ENCODE results near the gene LGALS7B. TPM values are rescaled to one million over a fixed set of nuclear protein-coding genes. Genes with fewer than 3 reads are reported as not detected.
"Not testable (repeated sequence)": the region's sequence is repeated elsewhere in the genome, so short reads cannot be mapped to it uniquely, and the experiment has no call there.

The LGALS7B gene
- total RNA-seq, 2 experiments from 2014 or later: not detected

DNA sequence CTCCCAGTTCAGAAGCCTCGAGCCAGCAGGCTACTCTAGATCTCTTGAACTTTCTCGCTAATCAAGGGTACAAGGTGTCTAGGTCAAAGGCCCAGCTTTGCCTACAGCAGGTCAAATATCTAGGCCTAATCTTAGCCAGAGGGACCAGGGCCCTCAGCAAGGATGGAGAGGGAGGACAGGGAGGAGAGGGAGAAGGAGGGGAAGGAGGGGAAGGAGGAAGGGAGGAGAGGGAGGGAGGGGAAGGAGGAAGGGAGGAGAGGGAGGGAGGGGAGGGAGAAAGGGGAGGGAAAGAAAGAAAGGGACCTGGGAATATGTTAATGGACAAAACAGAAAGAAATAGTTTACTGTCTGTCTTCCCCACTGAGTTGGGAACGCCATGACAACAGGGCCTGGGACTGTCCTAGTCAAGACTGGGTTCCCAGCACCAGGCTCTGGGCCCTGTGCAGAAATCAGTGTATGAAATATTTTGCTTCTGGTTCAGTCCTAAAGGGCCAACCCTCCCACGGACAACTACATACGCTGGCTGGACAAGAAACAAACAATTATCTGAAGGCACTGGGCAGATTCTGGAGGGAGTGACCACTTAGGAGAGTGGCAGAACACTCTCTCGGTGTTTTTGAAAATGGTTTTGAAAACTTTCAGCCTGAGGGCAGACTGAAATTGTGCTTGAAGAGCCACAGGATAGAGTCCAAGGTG, 38.0 kb downstream of the LGALS7B start:
- Mint-ChIP-seq H3K27ac (no peak overlapping the region), H3K27me3 (no peaks in the 10 kb centered on the region), H3K4me1 (peaks cover 15% of the 10 kb centered on the region), H3K4me3 (no peak overlapping the region), H3K36me3 (peaks cover 45% of the 10 kb centered on the region), H3K9me3 (ENCODE audit: low read depth) (no peaks in the 10 kb centered on the region)
- ATAC-seq: no peak
- no peak for DNase-seq
- CTCF ChIA-PET: no interaction called here

DNA sequence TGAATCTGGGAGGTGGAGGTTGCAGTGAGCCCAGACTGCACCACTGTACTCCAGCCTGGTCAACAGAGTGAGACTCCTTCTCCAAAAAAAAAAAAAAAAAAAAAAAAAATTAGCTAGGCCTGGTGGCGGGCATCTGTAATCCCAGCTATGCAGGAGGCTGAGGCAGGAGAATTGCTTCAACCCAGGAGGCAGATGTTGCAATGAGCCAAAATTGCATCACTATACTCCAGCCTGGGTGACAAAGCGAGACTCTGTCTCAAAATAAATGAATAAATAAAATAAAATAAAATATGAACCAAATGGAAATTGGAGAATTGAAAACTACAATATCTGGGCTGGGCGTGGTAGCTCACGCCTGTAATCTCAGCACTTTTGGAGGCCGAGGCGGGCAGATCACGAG, 40.2 kb downstream of the LGALS7B start:
- ATAC-seq; H3K27me3 Mint-ChIP-seq; H3K4me3 Mint-ChIP-seq; CTCF ChIA-PET; DNase-seq; H3K27ac Mint-ChIP-seq; H3K9me3 Mint-ChIP-seq (ENCODE audit: low read depth): not testable (repeated sequence)
- peaks cover 22% of the 10 kb centered on the region for H3K4me1 Mint-ChIP-seq
- H3K36me3 Mint-ChIP-seq: peaks cover 30% of the 10 kb centered on the region

DNA sequence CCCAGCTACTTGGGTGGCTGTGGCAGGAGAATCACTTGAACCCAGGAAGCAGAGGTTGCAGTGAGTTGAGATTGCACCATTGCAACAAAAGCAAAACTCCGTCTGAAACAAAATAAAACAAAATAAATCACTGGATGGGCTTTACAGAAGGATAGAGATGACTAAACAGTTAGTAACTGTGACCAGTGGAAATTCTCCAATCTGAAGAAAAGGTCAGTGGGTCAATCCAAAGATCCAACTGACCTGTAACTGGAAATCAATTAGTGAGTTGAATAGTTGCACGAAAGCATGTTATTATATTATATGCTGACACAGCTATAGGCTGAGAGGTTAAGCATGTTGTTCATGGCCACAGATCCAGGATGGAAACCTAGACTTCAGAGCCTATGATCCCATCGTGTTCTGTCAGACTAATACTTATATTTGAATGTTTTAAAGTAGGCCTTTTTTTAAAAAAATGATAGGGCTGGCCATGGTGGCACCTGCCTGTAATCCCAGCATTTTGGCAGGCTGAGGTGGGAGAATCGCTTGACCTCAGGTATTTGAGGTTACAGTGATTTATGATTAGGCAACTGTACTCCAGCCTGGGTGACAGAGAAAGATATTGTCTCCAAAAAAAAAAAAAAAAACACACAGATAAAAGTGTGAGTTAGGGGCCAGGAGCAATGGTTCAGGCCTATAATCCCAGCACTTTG, 41.2 kb downstream of the LGALS7B start:
- ATAC-seq: no peak

DNA sequence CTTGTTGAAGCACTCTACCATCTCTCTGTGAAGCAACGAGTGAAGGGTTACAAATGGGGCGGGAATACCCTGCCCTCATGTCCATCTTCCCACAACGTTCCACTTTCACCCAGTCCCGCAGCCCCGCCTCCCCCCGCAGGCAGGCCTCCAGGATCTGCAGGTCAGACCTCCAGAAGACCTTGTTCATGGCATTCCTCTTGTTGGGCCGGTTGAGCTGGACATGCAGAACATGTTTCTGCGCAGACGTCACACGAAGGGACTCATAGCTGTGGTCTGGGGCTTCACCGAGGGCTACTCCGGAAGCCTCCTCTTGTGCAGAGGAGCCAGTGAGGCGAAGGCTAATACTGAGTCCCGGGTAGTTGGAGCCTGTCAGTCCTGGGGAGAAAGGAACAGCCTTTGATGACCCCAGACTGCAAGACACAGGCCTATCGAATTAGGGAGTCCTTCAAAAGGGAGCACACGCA, 42.2 kb downstream of the LGALS7B start:
- H3K4me3 Mint-ChIP-seq: peak overlapping the region; percentile 93
- peak; percentile 75 for DNase-seq
- peaks cover 22% of the 10 kb centered on the region for H3K4me1 Mint-ChIP-seq
- CTCF ChIA-PET: interaction anchor here (0.8 to 5.0 kb wide), 14 partner anchors 11 to 427 kb away, joined by 3 to 28 read pairs (median 4); partner anchors contain the start of genes ACTN4, MRPS12, RINL and SARS2
- H3K9me3 Mint-ChIP-seq (ENCODE audit: low read depth): no peaks in the 10 kb centered on the region
- H3K36me3 Mint-ChIP-seq: peaks cover 25% of the 10 kb centered on the region
- ATAC-seq: peak; percentile 41
- peak overlapping the region; percentile 95 for H3K27ac Mint-ChIP-seq
- H3K27me3 Mint-ChIP-seq: no peaks in the 10 kb centered on the region

More for the DNA sequence above, 41.2 kb downstream of the LGALS7B start:
- Mint-ChIP-seq H3K4me1 (peaks cover 22% of the 10 kb centered on the region), H3K4me3 (peak overlapping the region; percentile 93), H3K36me3 (peaks cover 24% of the 10 kb centered on the region), H3K27ac (peak overlapping the region; percentile 95), H3K27me3 (no peaks in the 10 kb centered on the region), H3K9me3 (ENCODE audit: low read depth) (no peaks in the 10 kb centered on the region)
- DNase-seq: no peak
- CTCF ChIA-PET: interaction anchor here (0.6 to 5.0 kb wide), 4 partner anchors 15 to 209 kb away, joined by 3 to 28 read pairs (median 8); partner anchors contain the start of genes MRPS12 and SARS2

DNA sequence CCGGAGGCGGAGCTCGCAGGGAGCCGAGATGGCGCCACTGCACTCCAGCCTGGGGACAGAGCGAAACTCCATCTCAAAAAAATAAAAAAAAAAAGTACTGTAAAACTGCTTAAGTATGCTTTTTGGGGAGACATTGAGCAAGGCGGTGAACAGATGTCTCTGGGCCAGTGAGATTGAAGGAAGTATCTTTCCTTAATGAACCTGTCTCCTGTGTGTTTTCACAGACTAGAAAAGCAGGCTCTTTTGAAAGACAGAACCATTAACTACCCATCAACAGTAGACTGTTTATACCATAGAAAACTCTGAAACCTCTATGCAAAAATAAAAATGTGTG, 44.1 kb downstream of the LGALS7B start:
- ATAC-seq (no peak), DNase-seq (no peak)
- Mint-ChIP-seq H3K27me3 (no peaks in the 10 kb centered on the region), H3K4me3 (no peak overlapping the region), H3K27ac (peak overlapping the region; percentile 19), H3K4me1 (peaks cover 22% of the 10 kb centered on the region), H3K9me3 (ENCODE audit: low read depth) (no peaks in the 10 kb centered on the region), H3K36me3 (peaks cover 34% of the 10 kb centered on the region)
- CTCF ChIA-PET: interaction anchor here (0.7 to 5.0 kb wide), 2 partner anchors 33 to 98 kb away, joined by 3 to 28 read pairs; partner anchors contain the start of genes MRPS12 and SARS2

DNA sequence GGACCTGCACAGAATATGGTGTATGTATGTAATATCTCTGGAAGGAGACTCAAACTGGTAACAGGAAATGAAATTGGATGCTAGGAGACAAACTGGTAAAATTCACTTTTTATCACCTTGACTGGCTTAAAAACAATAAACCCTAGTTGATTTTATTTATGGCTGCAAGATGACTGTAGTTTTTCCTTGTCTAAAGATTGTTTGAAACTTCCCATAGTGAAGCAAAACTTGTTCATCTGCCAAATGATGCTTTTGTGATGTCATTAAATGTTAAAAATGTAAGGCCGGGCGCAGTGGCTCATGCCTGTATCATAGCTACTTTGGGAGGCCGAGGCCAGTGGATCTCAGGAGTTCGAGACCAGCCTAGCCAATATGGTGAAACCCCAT, 45.1 kb downstream of the LGALS7B start:
- Mint-ChIP-seq H3K27ac (peak overlapping the region; percentile 2), H3K36me3 (peaks cover 40% of the 10 kb centered on the region), H3K4me3 (no peak overlapping the region), H3K27me3 (no peaks in the 10 kb centered on the region), H3K9me3 (ENCODE audit: low read depth) (no peaks in the 10 kb centered on the region), H3K4me1 (peaks cover 27% of the 10 kb centered on the region)
- DNase-seq (no peak), ATAC-seq (no peak)
- CTCF ChIA-PET: interaction anchor here (1.0 to 5.0 kb wide), 3 partner anchors 15 to 96 kb away, joined by 3 to 28 read pairs (median 4); partner anchors contain the start of genes MRPS12 and SARS2

DNA sequence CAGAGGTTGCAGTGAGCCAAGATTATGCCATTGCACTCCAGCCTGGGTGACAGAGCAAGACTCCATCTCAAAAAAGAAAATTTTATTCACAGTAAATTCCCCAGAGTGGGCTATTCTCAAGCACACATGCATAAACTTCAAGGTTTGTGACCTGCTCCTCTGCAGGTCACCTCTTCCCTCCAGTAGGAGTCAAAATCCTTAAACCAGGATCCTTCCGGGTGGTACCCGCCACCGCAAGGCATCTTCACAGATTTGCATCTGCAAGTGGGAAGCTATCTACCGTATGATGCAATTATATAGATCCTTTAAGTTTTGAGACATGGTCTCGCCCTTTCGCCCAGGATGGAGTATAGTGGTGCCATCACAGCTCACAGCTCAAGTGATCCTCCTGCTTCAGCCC, 45.6 kb downstream of the LGALS7B start:
- Mint-ChIP-seq H3K9me3 (ENCODE audit: low read depth) (no peaks in the 10 kb centered on the region), H3K36me3 (peaks cover 43% of the 10 kb centered on the region), H3K4me3 (no peak overlapping the region), H3K4me1 (peaks cover 32% of the 10 kb centered on the region), H3K27ac (peak overlapping the region; percentile 39), H3K27me3 (no peaks in the 10 kb centered on the region)
- CTCF ChIA-PET: interaction anchor here (1.3 to 5.0 kb wide), 2 partner anchors 14 to 96 kb away, joined by 4 to 28 read pairs; partner anchors contain the start of genes MRPS12 and SARS2
- no peak for DNase-seq
- no peak for ATAC-seq

DNA sequence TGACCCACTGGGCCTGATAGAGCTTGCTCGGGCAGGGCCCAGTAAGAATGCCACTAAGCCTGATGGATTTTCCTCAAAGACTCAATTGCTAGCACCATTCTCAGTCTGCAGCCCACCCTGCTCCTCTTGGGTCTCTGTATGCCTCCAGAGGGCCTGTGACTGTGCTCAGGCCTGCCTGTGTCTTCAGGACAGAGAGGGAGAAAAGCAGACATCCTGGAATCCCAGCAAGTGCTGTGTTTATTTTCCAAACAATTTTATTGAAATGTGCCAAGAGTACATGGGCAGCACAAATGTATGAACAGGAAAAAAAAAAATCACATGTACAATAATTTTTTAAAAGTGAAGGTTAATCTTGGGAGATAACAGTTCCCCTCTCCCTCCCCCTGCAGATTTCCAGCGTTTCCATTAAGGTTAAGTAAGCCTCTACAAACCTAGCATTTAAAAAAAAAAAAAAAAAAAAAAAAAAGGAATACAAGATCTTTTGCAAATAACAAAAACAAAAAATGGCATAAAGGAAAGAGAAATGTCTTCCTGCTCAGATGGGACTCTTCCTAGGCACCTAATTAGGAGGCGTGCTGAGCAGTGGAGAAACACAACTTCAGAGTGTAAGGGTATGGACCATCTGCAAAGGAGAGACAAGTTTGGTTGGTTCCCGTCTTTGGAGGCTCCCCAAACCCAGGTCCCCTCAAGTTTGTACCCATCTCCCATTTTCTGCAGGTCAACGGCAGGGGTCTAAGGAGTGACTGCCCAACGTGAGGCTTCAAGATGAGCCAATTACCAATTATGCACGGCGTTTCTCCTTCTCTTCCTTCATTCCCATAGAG, 47.4 kb downstream of the LGALS7B start:
- CTCF ChIA-PET: no interaction called here

DNA sequence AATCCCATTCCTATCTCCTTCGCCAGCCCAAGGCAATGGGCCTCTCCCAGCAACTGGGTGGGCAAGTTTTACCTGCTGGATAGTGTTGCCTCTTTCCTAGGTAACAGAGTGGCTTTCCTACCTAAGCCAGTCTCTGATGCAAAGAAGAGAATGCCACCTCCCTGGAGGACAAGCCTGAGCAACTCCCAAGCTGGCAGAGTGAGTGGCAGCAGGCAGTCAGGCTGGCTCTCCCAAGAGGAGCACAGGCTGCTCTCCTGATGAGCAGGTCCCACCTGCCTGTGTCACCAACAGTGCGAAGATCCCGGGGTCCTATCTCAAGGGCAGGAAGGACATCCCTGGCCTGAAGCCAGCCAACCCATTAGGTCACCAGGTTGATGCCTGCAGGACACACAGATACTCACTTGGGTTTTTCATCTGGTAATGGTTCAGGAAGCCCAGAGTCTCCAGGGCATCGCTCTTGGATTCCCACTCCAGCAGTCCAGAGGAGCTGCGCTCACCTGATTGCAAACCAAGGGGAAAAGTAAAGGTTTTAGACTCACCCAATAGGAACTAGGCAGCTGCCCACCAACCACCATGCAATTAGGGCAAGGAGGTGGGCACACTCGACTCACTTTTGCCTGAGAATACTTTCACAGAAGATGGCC, 48.1 kb downstream of the LGALS7B start:
- Mint-ChIP-seq H3K36me3 (peaks cover 58% of the 10 kb centered on the region), H3K4me1 (peaks cover 38% of the 10 kb centered on the region), H3K4me3 (no peak overlapping the region), H3K27me3 (no peaks in the 10 kb centered on the region), H3K9me3 (ENCODE audit: low read depth) (no peaks in the 10 kb centered on the region), H3K27ac (peak overlapping the region; percentile 46)
- ATAC-seq: no peak
- CTCF ChIA-PET: no interaction called here
- DNase-seq: no peak

More for the DNA sequence above, 47.4 kb downstream of the LGALS7B start:
- H3K27me3 Mint-ChIP-seq: no peaks in the 10 kb centered on the region
- H3K36me3 Mint-ChIP-seq: peaks cover 51% of the 10 kb centered on the region
- H3K4me3 Mint-ChIP-seq: no peak overlapping the region
- H3K27ac Mint-ChIP-seq: no peak overlapping the region
- peaks cover 35% of the 10 kb centered on the region for H3K4me1 Mint-ChIP-seq
- no peak for DNase-seq
- ATAC-seq: no peak
- no peaks in the 10 kb centered on the region for H3K9me3 Mint-ChIP-seq (ENCODE audit: low read depth)

DNA sequence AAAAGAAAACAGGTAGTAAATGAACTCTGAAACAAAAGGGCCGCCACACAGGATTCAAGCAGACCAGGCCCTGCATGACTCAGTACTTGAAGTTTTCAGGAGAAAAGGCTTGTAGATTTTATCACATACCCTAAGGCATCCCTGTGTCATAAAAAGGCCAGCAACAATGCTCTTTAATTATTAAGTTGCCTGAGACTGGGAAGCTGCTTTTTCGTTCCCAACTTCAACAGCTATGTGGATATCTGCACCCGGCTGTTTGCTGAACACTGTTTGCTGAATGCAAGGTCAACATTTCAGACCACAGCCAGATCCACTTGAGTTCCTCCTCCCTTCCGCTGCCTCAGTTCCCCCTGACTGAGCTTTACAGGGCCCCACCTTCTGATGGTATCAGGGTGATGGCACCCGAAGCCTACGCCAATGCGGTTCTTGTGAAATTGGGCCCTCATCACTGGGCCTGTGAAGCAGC, 48.7 kb downstream of the LGALS7B start:
- ATAC-seq (no peak), DNase-seq (no peak)
- H3K27me3 Mint-ChIP-seq: no peaks in the 10 kb centered on the region
- peaks cover 64% of the 10 kb centered on the region for H3K36me3 Mint-ChIP-seq
- H3K9me3 Mint-ChIP-seq (ENCODE audit: low read depth): no peaks in the 10 kb centered on the region
- no peak overlapping the region for H3K4me3 Mint-ChIP-seq
- CTCF ChIA-PET: interaction anchor here (1.1 kb wide), 1 partner anchor 140 kb away, joined by 3 read pairs; no protein-coding TSS in a partner anchor
- peak overlapping the region; percentile 46 for H3K27ac Mint-ChIP-seq
- peaks cover 42% of the 10 kb centered on the region for H3K4me1 Mint-ChIP-seq

DNA sequence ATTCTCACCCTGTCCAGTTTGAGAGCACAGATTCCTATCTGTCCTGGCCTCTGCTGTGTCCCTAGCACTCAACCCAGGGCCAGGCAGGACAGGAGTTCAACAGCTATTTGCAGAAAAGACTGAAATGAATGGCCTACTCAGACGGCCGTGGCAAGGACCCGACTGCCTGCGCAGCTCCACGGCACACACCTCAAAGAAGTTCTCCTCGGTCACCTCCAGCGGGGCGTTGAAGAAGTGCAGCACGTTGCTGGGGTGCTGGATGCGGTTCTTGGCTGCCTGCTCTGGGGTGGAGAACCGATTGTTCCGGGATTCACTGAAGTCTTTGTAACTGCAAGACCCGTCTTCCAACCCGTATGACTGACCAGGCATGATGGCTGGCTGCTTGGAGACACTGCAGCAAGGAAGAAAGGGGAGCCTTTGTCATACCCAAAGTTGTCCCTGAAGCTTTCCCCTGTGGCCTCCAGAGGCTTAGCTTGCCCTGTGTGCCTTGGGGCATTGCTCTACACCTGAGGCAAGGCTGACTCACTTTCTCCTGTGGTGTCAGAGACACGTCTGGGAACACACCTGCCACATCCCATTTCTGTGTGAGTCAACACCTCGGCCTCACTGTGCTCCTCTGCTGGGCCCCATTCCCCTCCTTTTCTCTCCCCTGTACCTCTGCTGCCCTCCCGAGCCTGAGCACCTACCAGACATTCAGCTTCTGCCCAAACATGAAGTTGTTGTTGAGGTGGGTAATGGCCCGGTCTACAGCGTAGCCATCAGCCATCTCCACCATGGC, 49.4 kb downstream of the LGALS7B start:
- CTCF ChIA-PET: interaction anchor here (0.6 to 1.1 kb wide), 4 partner anchors 31 to 207 kb away, joined by 3 read pairs; partner anchors contain the start of gene RINL
- DNase-seq (no peak), ATAC-seq (no peak)
- Mint-ChIP-seq H3K27me3 (no peaks in the 10 kb centered on the region), H3K4me3 (no peak overlapping the region), H3K36me3 (peaks cover 71% of the 10 kb centered on the region), H3K9me3 (ENCODE audit: low read depth) (no peaks in the 10 kb centered on the region), H3K4me1 (peaks cover 49% of the 10 kb centered on the region), H3K27ac (peak overlapping the region; percentile 76)
